ENCODE results near the gene CEP89.
"Not testable (repeated sequence)": the region's sequence is repeated elsewhere in the genome, so short reads cannot be mapped to it uniquely, and the experiment has no call there.

CEP89 gene

DNA sequence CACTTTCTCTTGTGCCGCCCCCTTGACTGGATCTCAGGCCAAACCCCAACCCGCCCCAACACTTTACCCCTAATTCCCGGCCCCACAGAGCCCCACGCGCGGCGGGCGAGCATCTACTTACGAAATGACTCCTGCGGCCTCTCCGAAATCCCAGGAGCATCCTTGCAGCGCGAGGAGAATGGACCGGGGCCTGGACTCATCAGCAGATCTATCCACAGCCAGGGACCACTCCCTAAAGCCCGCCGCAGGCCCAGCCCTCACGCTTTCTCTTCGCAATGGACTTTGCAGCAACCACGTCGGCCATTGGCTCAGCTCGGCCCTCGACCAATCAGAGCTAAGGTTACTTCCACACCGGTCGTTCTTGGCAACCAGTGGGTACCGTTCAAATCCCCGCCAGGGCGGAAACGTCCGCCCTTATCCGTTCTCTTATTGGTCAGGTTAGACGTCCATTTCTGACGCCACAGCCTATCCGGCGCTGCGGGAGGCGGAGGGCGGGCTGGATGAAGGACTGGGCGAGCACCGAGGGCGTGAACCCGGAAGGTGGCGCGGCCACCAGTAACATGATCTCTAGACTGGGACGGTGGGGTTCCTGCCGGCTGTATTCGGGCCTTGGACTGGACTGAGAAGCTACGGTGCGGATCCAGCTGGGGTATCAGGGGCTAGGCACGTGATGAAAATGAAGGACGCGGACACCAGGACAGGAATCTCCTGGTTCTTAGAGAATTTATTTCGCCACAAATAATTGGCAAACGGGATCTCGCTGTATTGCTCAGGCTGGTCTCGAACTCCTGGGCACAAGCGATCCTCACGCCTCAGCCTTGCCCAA is at the start of gene CEP89, which contains the start of gene FAAP24:
TSS of gene CEP89 (minus strand) at position 244 of the 826 bp plus-strand sequence. CDS start at position 160, 84 bp downstream.
TSS of gene FAAP24 (plus strand) at position 528 of the 826 bp plus-strand sequence. CDS start 955 bp downstream, outside the sequence.
- DNase-seq (ENCODE audit: low read depth in 1 of 2, low spot score in 1 of 2): peak; percentile 95 to 97

- DNase-seq (ENCODE audit: low read depth in 1 of 2, low spot score in 1 of 2): not testable (repeated sequence)
These were observed 39.1 kb upstream of the CEP89 start for GRCh38 chr19:33010891-33011290.

GRCh38 chr19:33008738-33009137 is 37.0 kb upstream of the CEP89 start:
- no peak for DNase-seq (ENCODE audit: low read depth in 1 of 2, low spot score in 1 of 2)

GRCh38 chr19:33005440-33005839 is 33.7 kb upstream of the CEP89 start:
- DNase-seq (ENCODE audit: low read depth in 1 of 2, low spot score in 1 of 2): no peak

DNA sequence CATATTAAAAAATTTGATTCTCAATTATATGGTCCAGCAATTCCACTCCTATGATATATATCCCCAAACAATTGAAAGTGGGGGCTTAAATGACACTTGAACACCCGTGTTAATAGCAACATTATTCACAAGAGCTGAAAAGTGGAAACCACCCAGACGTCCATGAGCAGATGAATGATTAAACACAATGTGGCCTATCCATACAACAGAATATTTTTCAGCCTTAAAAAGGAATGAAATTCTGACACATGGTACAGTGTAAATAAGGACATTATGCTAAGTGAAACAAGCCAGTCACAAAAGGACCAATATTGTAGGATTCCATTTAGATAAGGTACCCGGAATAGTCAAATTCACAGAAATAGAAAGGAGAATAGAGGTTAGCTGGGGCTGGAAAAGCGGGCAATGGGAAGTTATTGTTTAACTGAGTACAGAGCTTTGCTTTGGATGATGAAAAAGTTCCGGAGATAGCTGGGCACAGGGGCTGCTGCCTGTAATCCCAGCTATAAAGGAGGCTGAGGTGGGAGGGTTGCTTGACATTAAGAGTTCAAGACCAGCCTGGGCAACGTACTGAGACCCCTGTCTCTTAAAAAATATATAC is 31.8 kb upstream of the CEP89 start:
- DNase-seq (ENCODE audit: low read depth in 1 of 2, low spot score in 1 of 2): not testable (repeated sequence)

DNA sequence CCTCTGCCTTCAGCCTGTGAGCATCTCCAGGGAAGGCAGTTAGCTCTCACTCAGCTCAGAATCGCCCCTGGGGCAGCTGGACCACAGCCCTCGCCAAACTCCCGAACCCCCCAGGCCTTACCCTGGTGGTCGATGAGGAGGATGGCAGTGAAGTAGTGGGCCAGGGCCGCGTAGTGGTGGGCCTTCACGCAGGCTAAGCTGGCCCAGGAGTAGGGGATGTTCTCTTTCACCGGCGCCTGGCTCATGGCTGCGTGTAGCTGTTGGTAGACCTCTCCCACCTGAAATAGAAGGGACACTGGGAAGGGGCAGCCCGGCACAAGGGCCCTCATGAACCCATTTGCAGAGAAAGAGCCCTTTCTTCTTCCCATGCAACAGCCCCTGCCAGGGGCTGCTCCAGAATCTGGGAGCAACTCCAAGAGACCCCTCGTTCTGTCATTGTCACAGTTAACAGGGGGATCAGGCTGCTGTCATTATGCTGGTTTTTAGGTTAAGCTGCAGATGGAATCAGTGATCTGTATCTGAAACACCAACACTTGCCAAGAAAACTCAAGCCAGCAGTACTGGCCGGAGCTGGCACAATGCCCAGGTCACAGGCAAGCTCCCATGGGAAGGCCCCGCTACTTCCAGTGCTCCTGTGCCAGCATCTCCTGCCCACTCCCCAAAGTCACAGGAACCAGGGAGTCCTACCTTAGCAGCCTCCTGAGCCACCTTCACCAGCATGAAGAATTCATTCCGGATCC is 30.5 kb upstream of the CEP89 start:
- DNase-seq (ENCODE audit: low read depth in 1 of 2, low spot score in 1 of 2): not testable (repeated sequence)

- no peak for DNase-seq (ENCODE audit: low read depth in 1 of 2, low spot score in 1 of 2)
These were observed 29.2 kb upstream of the CEP89 start for GRCh38 chr19:33000910-33001309.

DNA sequence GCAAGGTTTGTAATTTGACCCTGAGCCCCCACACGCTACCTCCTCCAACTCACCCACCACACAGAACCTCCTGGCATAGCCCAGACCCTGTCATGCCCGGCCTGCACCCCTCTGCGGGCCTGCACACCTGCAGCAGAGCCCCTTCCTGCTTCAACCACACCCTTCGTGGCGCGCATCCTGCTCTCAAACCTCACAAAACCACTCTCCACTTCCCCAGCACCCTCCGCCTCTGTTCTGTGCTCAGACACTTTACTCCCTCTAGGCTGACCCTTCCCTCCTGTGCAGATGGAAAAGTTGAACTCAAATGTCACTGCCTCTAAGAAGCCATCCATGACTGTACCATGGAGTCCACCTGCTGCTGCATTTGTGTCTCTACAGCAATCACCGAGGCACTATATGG is 28.8 kb upstream of the CEP89 start:
- no peak for DNase-seq (ENCODE audit: low read depth in 1 of 2, low spot score in 1 of 2)

DNA sequence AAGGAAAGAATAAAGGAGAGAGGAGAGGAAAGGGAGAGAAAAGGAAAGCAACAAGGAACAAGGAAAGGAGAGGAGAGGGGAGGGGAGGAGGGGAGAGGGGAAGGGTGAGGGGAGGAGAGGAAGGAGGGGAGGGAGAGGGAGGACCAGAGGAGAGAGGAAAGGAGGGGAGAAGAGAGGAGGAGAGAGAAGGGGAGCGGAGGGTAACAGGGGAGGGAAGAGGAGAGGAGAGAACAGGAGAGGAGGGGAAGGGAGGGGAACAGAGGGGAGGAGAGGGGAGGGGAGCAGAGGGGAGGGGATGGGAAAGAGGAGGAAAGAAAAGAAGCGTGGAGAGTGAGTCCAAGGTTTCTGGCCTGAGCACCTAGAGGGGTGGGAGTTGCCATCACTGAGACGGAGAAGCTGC is 27.0 kb upstream of the CEP89 start:
- DNase-seq (ENCODE audit: low read depth in 1 of 2, low spot score in 1 of 2): no peak

- DNase-seq (ENCODE audit: low read depth in 1 of 2, low spot score in 1 of 2): no peak
These were observed 26.1 kb upstream of the CEP89 start for GRCh38 chr19:32997716-32998355.

- DNase-seq (ENCODE audit: low read depth in 1 of 2, low spot score in 1 of 2): not testable (repeated sequence)
These were observed 25.3 kb upstream of the CEP89 start for GRCh38 chr19:32997061-32997464.

DNA sequence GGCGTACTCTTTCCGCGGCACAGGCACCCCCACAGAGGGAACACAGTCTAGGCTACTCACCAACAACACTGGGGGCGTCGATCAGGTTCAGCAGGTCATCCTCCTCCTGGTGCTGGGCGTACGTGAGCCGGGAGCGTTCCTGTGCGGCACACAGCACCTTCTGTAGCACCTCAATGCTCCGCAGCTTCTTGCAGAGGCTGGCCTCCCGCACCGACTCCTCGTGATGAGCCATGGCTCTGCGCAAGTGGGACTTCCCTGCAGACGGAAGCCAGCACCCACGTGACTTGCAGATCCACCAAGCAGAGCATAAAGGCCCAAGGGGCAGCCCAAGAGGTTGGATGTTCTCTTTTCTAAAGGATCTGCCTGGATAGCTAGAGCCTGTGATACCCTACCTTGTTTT is 24.2 kb upstream of the CEP89 start:
- not testable (repeated sequence) for DNase-seq (ENCODE audit: low read depth in 1 of 2, low spot score in 1 of 2)

GRCh38 chr19:32988724-32989123 is 17.0 kb upstream of the CEP89 start:
- DNase-seq (ENCODE audit: low read depth in 1 of 2, low spot score in 1 of 2): no peak

DNA sequence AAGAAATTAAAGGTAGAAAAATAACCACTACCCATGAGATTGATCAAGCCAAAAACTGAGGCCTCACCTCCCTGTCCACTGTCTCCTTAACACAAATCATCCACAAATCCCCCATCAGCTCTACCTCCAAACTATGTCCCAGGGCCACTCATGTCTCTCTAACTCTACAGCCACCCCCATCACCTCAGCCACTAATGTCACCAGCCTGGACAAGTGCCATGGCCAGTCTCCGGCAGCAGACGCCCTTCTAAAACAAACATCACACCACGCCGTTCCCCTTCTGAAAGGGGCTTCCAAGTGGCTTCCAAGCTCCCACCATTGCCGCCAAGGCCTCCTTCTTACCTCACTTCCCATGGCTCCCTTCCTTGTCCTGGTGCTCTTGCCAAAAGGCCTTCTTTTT is 16.5 kb upstream of the CEP89 start:
- not testable (repeated sequence) for DNase-seq (ENCODE audit: low read depth in 1 of 2, low spot score in 1 of 2)

DNA sequence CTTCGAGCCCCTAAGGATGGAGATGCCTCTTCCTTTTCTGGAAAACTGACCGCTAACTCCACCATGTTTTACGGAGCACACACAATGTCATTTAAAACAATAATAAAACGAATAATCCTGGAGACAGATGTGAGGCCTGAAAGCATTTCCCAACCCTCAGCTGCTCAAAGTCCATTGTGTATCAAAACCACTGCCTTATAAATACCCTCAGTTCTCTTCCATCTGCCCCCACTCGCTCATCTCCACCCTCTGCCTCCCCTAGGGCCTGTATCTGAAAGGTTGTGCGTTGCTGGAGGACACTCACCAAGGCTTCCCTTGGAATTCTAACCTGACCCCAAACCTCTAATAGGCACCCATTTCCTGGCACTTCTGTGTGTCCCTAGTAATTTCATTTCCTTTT is 10.7 kb upstream of the CEP89 start:
- DNase-seq (ENCODE audit: low read depth in 1 of 2, low spot score in 1 of 2): not testable (repeated sequence)

GRCh38 chr19:32979807-32980206 is 8.0 kb upstream of the CEP89 start:
- not testable (repeated sequence) for DNase-seq (ENCODE audit: low read depth in 1 of 2, low spot score in 1 of 2)

DNA sequence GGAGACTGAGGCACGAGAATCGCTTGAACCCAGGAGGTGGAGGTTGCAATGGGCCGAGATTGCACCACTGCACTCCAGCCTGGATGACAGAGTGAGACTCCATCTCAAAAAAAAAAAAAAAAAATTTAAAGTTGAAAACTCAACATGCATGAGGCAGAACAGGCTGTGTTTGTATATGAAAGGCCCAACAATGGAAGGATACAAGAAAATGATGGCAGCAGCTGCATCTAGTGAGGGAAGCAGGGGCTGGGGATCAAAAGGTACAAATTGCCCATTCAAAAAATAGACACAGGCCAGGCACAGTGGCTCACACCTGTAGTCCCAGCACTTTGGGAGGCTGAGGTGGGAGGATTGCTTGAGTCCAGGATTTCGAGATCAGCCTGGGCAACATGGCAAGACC is 6.1 kb upstream of the CEP89 start:
- not testable (repeated sequence) for DNase-seq (ENCODE audit: low read depth in 1 of 2, low spot score in 1 of 2)

DNA sequence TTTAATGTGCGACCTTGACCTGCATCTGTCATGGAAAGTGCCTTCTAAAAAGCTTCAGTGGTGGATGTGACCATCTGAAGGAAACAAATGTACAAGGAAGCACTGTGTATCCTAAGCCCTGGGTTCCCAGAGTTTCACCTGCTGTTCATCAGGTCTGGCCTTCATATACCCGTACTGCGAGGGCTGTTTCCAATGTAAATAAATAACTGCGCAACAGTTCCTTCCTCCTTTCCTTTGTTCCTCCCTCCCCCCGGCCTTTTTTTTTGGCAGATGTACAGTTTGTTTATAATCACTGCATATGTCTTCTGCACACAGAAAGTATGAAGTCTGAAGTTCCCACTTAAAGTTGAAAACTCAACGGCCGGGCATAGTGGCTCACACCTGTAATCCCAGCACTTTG is 5.5 kb upstream of the CEP89 start:
- no peak for DNase-seq (ENCODE audit: low read depth in 1 of 2, low spot score in 1 of 2)

DNA sequence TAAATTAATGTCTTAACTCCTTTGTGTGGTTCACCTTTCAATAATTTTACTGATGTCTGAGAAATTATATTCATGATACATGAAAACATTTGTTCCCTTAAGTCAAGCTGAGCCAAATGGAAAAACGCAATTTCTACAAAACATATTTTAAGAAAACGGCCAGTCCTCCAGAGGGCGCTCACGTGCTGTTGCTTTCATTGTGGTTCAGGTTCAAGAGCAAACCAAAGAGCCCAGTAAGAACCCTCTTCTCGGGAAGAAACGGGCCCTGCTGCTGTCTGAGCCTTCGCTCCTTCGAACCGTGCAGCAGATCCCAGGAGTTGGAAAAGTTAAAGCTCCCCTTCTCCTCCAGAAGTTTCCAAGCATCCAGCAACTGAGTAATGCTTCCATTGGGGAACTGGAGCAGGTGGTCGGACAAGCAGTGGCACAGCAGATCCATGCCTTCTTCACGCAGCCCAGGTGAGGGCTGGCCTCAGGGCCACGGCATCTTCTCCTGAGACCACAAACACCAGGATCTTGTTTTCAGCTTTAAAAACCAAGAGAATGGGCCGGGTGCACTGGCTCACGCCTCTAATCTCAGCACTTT is 4.6 kb upstream of the CEP89 start:
- DNase-seq (ENCODE audit: low read depth in 1 of 2, low spot score in 1 of 2): peak; percentile 22 to 55

DNA sequence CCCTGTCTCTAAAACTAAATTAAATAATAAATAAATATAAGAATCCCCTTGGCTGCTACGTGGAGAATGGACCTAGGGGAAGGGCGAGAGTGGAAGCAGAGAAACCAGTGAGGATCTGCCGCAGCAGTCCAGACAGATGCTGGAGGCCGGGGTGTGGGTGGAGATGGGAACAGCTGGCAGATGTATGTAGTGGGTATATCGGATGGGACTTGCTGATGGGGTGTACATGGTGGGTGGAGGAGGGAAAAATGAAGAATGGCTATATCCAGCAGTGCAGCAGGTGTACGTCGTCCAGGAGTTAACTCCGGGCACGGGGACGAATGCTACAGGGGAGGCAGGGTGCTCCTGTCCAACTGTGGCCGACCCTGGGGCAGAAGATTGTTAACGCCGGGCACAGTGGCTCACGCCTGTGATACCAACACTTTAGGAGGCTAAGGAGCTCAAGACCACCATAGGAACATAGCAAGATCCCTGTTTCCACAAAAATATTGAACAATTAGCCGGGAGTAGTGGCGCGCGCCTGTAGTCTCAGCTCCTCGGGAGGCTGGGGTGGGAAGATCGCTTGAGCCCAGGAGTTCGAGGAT is 654 bp downstream of the CEP89 start:
- DNase-seq (ENCODE audit: low read depth in 1 of 2, low spot score in 1 of 2): no peak

Measured in stimulated activated CD4-positive, alpha-beta T cell treated with anti-CD3 and anti-CD28 coated beads, Interleukin-15, amount 100 ng/mL, for 1 hour (primary cell).